Mucosa of descending colon (tissue), 3 donors: Measurements from ENCODE around the gene THAP8. TPM values are rescaled to one million over a fixed set of nuclear protein-coding genes. Genes with fewer than 3 reads are reported as not detected.

ENCODE experiments used
- ATAC-seq: fragments of 200-7000 bp; cut with Tn5 transposase; one replicate; pipeline ENCODE4 v1.9.1; 2020; ENCODE audit warnings: mild to moderate bottlenecking, moderate library complexity
- DNase-seq, 3 donors: peaks; one replicate each; pipeline ENCODE4 v3.0.0-alpha.2; 2020
- H3K36me3 ChIP-seq: fragments of 200-600 bp; one replicate; pipeline ENCODE4 v1.8.0; 2021; ENCODE audit warnings: low read depth, mild to moderate bottlenecking
- H3K4me1 ChIP-seq: fragments of 200-600 bp; one replicate; pipeline ENCODE4 v1.8.0; 2021; ENCODE audit warnings: low read depth, mild to moderate bottlenecking
- H3K4me3 ChIP-seq: fragments of 200-600 bp; one replicate; pipeline ENCODE4 v1.8.0; 2021; ENCODE audit warnings: mild to moderate bottlenecking
- H3K9me3 ChIP-seq: fragments of 200-600 bp; one replicate; pipeline ENCODE4 v1.8.0; 2021; ENCODE audit warnings: mild to moderate bottlenecking
- CTCF ChIP-seq: fragments of 200-600 bp; IDR thresholded peaks from one replicate; pipeline ENCODE4 v1.8.0; 2022; ENCODE audit warnings: antibody characterized with exemption, mild to moderate bottlenecking
- intact Hi-C, 2 donors: fragments of 100-400 bp; cut with DNase I in 1 of 2; cut with micrococcal nuclease in 1 of 2; formaldehyde crosslinking; loops; one replicate each; pipeline versions ENCODE4 v1.11.0 to v1.11.1; 2022; cut with DNase I, micrococcal nuclease
- total RNA-seq, 3 donors: library from RNA; stranded (reverse); fragmentation: NEBNext Ultra II Directional in 2 of 3; extraction: Animal tissue kit (Norgen Biotek cat#: 25700) in 2 of 3; gene quantifications; one replicate each; pipeline versions ENCODE4 v1.2.1 to v1.2.4, GENCODE V29; 2021 to 2023
- donor health status: DM: no; HTN: no; CAD: no; lungs with moderate emphysema.
- donor health status: DM: no; HTN: no; CAD: no.
- donor health status: DM: no; HTN: yes; CAD: no.

THAP8 gene
- total RNA-seq, 3 donors from 2014 or later, result 3.7 to 10.1 (median 4.4) TPM

GRCh38 chr19:36010402-36010801 lies 43.7 kb downstream of the THAP8 start:
- TF ChIP-seq CTCF, result no peak
- DNase-seq, result no peak
- Histone ChIP-seq H3K4me3 (no peak overlapping the region), H3K36me3 (no peaks in the 10 kb centered on the region), H3K4me1 (peaks cover 19% of the 10 kb centered on the region), H3K9me3 (no peaks in the 10 kb centered on the region)
- intact Hi-C loops, result no loop called here
- ATAC-seq, result no peak

DNA sequence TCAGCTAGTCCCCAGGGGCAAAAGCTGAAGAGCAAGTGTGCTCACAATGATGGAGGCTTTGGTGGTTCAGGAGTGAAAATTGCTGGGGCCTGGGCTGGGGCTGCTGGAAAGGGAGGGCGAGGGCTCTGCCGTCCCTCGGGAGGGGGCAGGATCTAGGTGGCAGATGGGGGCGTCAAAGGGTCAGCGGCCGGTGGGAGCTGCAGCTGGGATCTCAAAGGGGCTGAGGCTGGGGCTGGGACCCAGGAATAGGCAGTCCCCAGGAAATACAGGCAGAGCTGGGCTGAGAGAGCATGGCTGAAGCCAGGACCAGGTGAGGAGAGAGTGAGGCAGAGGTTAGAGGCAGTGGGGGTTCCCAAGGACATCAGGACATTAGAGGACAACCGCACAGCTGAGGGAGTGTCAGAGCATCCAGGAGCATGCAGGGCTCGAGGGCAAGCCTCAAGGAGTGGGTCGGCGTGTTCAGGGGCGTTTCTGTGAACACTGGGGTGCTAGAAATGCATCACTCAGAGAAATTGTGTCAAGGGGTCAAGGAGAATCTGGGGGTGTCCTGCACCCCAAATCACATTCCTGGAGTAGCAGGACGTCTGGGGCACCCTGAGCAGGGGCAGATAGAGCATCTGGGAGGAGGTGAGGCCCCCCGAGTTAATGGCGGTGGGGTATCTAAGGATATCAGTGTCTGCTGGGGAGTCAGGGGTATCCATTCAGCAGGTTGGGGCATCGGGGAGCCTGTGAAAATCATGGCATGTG lies 44.3 kb downstream of the THAP8 start:
- H3K4me1 ChIP-seq, result peaks cover 18% of the 10 kb centered on the region
- TF ChIP-seq CTCF, result no peak
- intact Hi-C loops, result no loop called here
- DNase-seq, result no peak
- no peak for ATAC-seq
- no peaks in the 10 kb centered on the region for H3K9me3 ChIP-seq
- no peaks in the 10 kb centered on the region for H3K36me3 ChIP-seq
- no peak overlapping the region for H3K4me3 ChIP-seq

DNA sequence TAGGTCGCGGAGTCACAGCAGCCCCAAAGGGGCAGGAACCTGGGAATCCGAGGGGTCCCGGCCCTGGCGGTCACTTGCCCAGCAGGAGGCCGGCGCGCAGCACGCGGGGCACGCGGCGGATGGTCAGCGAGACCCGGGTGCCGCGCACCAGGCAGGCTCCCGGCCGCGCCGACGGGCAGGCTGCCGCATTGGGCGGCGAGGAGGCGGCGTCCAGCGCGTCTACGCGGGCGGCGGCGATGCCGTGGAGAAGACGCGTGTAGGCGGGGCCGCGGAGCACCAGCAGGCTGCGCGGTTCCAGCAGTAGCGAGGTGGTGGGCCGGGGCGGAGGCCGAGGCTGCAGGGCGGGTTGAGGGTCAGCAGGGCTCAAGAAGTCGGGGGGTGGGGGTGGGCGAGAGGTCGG lies 44.9 kb downstream of the THAP8 start:
- intact Hi-C loops, result no loop called here
- Histone ChIP-seq H3K36me3 (no peaks in the 10 kb centered on the region), H3K4me3 (peak overlapping the region; percentile 11), H3K4me1 (peaks cover 15% of the 10 kb centered on the region), H3K9me3 (no peaks in the 10 kb centered on the region)
- ATAC-seq (peak; percentile 75), DNase-seq (peak; percentile 71 to 81 (median 78))
- TF ChIP-seq CTCF, result no peak

DNA sequence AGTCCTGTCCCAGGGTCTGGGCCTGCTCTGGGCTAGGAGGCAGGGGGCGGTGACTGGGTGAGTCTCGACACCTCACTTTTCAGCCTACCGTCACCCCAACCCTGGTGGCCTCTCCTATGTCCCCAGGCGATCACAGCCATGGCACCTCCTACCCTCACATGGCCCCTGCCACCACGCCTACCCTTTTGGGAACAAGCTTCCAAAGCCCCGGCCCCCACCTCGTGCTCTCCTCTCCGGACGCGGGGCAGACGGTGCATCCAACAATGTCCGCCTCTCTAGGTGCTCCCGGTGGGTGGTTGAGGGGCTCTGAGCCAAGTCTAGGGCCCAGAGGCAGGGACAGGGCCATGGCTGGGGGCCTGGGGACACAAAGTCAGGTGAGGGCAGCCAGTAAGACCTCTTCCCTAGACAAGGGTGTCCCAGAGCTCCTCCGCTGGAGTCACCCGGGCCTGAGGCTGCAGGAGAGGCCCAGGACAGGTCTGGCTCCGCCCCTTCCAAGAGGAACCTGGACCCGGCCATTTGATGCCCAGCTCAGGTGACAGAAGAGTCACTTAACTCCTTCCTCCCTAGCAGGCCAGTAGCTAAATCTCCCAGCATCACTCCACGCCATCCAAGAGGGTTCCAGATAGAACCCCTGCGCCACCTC lies 45.6 kb downstream of the THAP8 start, which contains the start of gene SYNE4:
Gene SYNE4, minus strand, starts transcription at position 478 of the 643 bp plus-strand sequence. Its CDS starts 132 bp downstream, at position 346.
- TF ChIP-seq CTCF, result no peak
- ATAC-seq (peak; percentile 93), DNase-seq (peak; percentile 73 to 83 (median 81))
- Histone ChIP-seq H3K4me1 (peaks cover 15% of the 10 kb centered on the region), H3K36me3 (no peaks in the 10 kb centered on the region), H3K9me3 (no peaks in the 10 kb centered on the region), H3K4me3 (peak within 1 kb of the TSS; percentile 11)
- intact Hi-C loops, result no loop called here

DNA sequence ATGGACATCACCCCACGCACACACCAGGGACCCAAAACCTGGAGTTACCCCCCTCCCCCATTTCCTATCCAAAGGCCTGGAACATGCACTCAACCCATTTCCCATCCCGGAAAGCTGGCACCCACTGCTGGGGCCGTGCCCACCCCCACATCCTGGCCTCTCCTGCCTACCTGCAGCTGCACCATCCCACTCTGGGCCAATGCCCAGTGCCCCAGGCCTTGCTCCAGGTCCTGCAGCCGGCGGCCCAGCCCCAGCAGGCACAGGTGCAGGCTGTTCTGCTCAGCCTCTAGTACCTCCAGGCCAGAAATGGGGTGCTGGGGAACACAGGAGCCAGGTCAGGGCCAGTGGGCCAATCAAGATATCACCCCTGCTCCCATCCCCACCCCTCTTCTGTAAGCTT lies 47.1 kb downstream of the THAP8 start:
- ATAC-seq, result no peak

More for the DNA sequence above, 47.1 kb downstream of the THAP8 start:
- Histone ChIP-seq H3K4me1 (peaks cover 11% of the 10 kb centered on the region), H3K9me3 (no peaks in the 10 kb centered on the region), H3K36me3 (no peaks in the 10 kb centered on the region), H3K4me3 (no peak overlapping the region)
- intact Hi-C loops, result no loop called here
- no peak for TF ChIP-seq CTCF
- no peak for DNase-seq
